IMR-90 (cell line): ENCODE measurements around the gene FGGY. TPM values are rescaled to one million over a fixed set of nuclear protein-coding genes. Genes with fewer than 3 reads are reported as not detected.

Experiments
- ATAC-seq: fragments of 200-7000 bp; cut with Tn5 transposase; 2 replicates; pipeline ENCODE4 v1.9.1; 2020; ENCODE audit warnings: low read depth, mild to moderate bottlenecking, moderate library complexity
- BruUV-seq: library from RNA; stranded (reverse); fragments of 400-500 nt; replicated peaks from 2 replicates; lab custom pipeline; 2021; lab: Mats Ljungman, UMichigan
- CTCF ChIA-PET: fragments of 300-600 bp; formaldehyde crosslinking; extraction: SDS; loops from one replicate; lab custom pipeline; 2021; ENCODE audit warnings: antibody characterized with exemption; lab: Yijun Ruan, JAX
- POLR2A ChIA-PET: fragments of 300-600 bp; sonication (Branson Sonifier 250); formaldehyde crosslinking; loops from one replicate; lab custom pipeline; 2022; ENCODE audit warnings: antibody characterized with exemption; ENCODE audit not compliant: unreplicated experiment; lab: Charles Lee
- DNase-seq: peaks from one replicate; pipeline ENCODE4 v3.0.0; 2013
- H2AFZ ChIP-seq: replicated peaks from 2 replicates; pipeline ENCODE3; 2013; ENCODE audit warnings: low read length, mild to moderate bottlenecking; ENCODE audit not compliant: poor library complexity
- H2AK5ac ChIP-seq: 2 replicates; pipeline ENCODE4 v1.6.1; 2013; ENCODE audit warnings: low read depth, low read length, inconsistent platforms
- H2AK9ac ChIP-seq: replicated peaks from 2 replicates; pipeline ENCODE3; 2013; ENCODE audit warnings: mild to moderate bottlenecking, low read depth, low read length, moderate library complexity; ENCODE audit not compliant: poor library complexity
- H2BK120ac ChIP-seq: 2 replicates; pipeline ENCODE4 v1.6.1; 2013; ENCODE audit warnings: low read depth, low read length, inconsistent platforms
- H2BK15ac ChIP-seq: 3 replicates; pipeline ENCODE4 v1.6.1; 2013; ENCODE audit warnings: low read depth, low read length, inconsistent platforms
- H2BK20ac ChIP-seq: 2 replicates; pipeline ENCODE4 v1.6.1; 2013; ENCODE audit warnings: low read depth, mild to moderate bottlenecking, inconsistent platforms, low read length, moderate library complexity
- H2BK5ac ChIP-seq: 2 replicates; pipeline ENCODE4 v1.6.1; 2013; ENCODE audit warnings: mild to moderate bottlenecking, low read depth, low read length, inconsistent platforms; ENCODE audit not compliant: poor library complexity, severe bottlenecking
- H3K14ac ChIP-seq: replicated peaks from 2 replicates; pipeline ENCODE4 v1.6.1; 2013; ENCODE audit warnings: low read depth, low read length, inconsistent platforms
- H3K18ac ChIP-seq: 2 replicates; pipeline ENCODE4 v1.6.1; 2013; ENCODE audit warnings: low read depth, low read length, control low read depth
- H3K23ac ChIP-seq: 2 replicates; pipeline ENCODE4 v1.6.1; 2013; ENCODE audit warnings: low read depth, low read length, inconsistent platforms
- H3K27ac ChIP-seq: 2 replicates; pipeline ENCODE4 v1.5.1; 2013; ENCODE audit warnings: mild to moderate bottlenecking, control low read depth, low read length; ENCODE audit not compliant: insufficient read depth
- H3K27me3 ChIP-seq: 2 replicates; pipeline ENCODE4 v1.6.1; 2013; ENCODE audit warnings: low read length; ENCODE audit not compliant: control insufficient read depth, insufficient read depth
- H3K36me3 ChIP-seq: 2 replicates; pipeline ENCODE4 v1.6.1; 2013; ENCODE audit warnings: low read length, mixed read lengths; ENCODE audit not compliant: control insufficient read depth, insufficient read depth
- H3K4ac ChIP-seq: 2 replicates; pipeline ENCODE4 v1.6.1; 2013; ENCODE audit warnings: low read depth, low read length, inconsistent platforms
- H3K4me1 ChIP-seq: 2 replicates; pipeline ENCODE4 v1.6.1; 2013; ENCODE audit warnings: low read length, mixed read lengths; ENCODE audit not compliant: control insufficient read depth, insufficient read depth
- H3K4me2 ChIP-seq: 2 replicates; pipeline ENCODE4 v1.6.1; 2013; ENCODE audit warnings: low read depth, mild to moderate bottlenecking, control low read depth, low read length, moderate library complexity
- H3K4me3 ChIP-seq: 2 replicates; pipeline ENCODE4 v1.5.1; 2013; ENCODE audit warnings: low read depth, mild to moderate bottlenecking, control low read depth, low read length, moderate library complexity; ENCODE audit not compliant: insufficient read depth
- H3K56ac ChIP-seq: 2 replicates; pipeline ENCODE4 v1.6.1; 2013; ENCODE audit warnings: low read length, inconsistent platforms; ENCODE audit not compliant: insufficient read depth; ENCODE audit errors: extremely low read depth
- H3K79me1 ChIP-seq, 2 experiments: 2 replicates each; pipeline ENCODE4 v1.6.1; 2013; ENCODE audit warnings: low read length in 2 of 2, inconsistent platforms in 1 of 2, low read depth in 1 of 2
- H3K9ac ChIP-seq: 2 replicates; pipeline ENCODE4 v1.6.1; 2013; ENCODE audit warnings: low read depth, low read length, control low read depth
- H3K9me1 ChIP-seq: 2 replicates; pipeline ENCODE4 v1.6.1; 2013; ENCODE audit warnings: low read length, inconsistent platforms; ENCODE audit not compliant: insufficient read depth
- H3K9me3 ChIP-seq: 2 replicates; pipeline ENCODE4 v1.6.1; 2013; ENCODE audit warnings: low read length; ENCODE audit not compliant: control insufficient read depth, insufficient read depth
- H4K20me1 ChIP-seq: 2 replicates; pipeline ENCODE4 v1.6.1; 2013; ENCODE audit warnings: low read length, inconsistent platforms; ENCODE audit not compliant: insufficient read depth
- H4K5ac ChIP-seq: 2 replicates; pipeline ENCODE4 v1.6.1; 2013; ENCODE audit warnings: mild to moderate bottlenecking, low read depth, low read length, control low read depth
- H4K8ac ChIP-seq, 2 experiments: 2 replicates each; pipeline ENCODE4 v1.6.1; 2013; ENCODE audit warnings: low read depth in 2 of 2, low read length in 2 of 2, control low read depth in 1 of 2, inconsistent platforms in 1 of 2
- H4K91ac ChIP-seq: 2 replicates; pipeline ENCODE4 v1.6.1; 2013; ENCODE audit warnings: low read depth, low read length, inconsistent platforms; ENCODE audit not compliant: insufficient read depth
- BHLHE40 ChIP-seq: fragments of 150-350 bp; IDR thresholded peaks from 2 replicates; pipeline ENCODE4 v1.6.1; 2016; ENCODE audit warnings: mild to moderate bottlenecking, low read depth, low read length
- CEBPB ChIP-seq: IDR thresholded peaks from 2 replicates; pipeline ENCODE4 v1.6.1; 2012; ENCODE audit warnings: low read depth, low read length, improper control_type of control experiment
- CHD1 ChIP-seq: IDR thresholded peaks from 2 replicates; pipeline ENCODE4 v1.6.1; 2012; ENCODE audit warnings: low read depth, low read length, improper control_type of control experiment
- CTCF ChIP-seq: conservative IDR thresholded peaks from 2 replicates; pipeline ENCODE4 v1.5.1; 2012; ENCODE audit warnings: mild to moderate bottlenecking, low read depth, low read length, improper control_type of control experiment
- ELK1 ChIP-seq: fragments of 150-350 bp; IDR thresholded peaks from 2 replicates; pipeline ENCODE4 v1.6.1; 2016; ENCODE audit warnings: low read depth, mild to moderate bottlenecking, low read length, moderate library complexity, borderline replicate concordance
- FOS ChIP-seq: fragments of 150-350 bp; IDR thresholded peaks from 2 replicates; pipeline ENCODE4 v1.6.1; 2016; ENCODE audit warnings: low read depth, low read length
- MAFK ChIP-seq: IDR thresholded peaks from 2 replicates; pipeline ENCODE4 v1.6.1; 2012; ENCODE audit warnings: low read depth, low read length, improper control_type of control experiment
- MAZ ChIP-seq: IDR thresholded peaks from 2 replicates; pipeline ENCODE4 v1.6.1; 2012; ENCODE audit warnings: low read depth, mild to moderate bottlenecking, low read length, improper control_type of control experiment, moderate library complexity, borderline replicate concordance
- MXI1 ChIP-seq: IDR thresholded peaks from 2 replicates; pipeline ENCODE4 v1.6.1; 2012; ENCODE audit warnings: low read depth, mild to moderate bottlenecking, low read length, moderate library complexity, borderline replicate concordance
- NFE2L2 ChIP-seq: fragments of 150-350 bp; IDR thresholded peaks from 2 replicates; pipeline ENCODE4 v1.6.1; 2016; ENCODE audit warnings: low read depth, mild to moderate bottlenecking, low read length
- POLR2A ChIP-seq: IDR thresholded peaks from 2 replicates; pipeline ENCODE4 v1.6.1; 2012; ENCODE audit warnings: mild to moderate bottlenecking, low read depth, low read length
- RAD21 ChIP-seq: IDR thresholded peaks from 2 replicates; pipeline ENCODE4 v1.6.1; 2012; ENCODE audit warnings: low read length, improper control_type of control experiment
- RCOR1 ChIP-seq: IDR thresholded peaks from 2 replicates; pipeline ENCODE4 v1.6.1; 2012; ENCODE audit warnings: mild to moderate bottlenecking, low read length, improper control_type of control experiment; ENCODE audit not compliant: insufficient replicate concordance
- RFX5 ChIP-seq: IDR thresholded peaks from 2 replicates; pipeline ENCODE4 v1.8.0; 2012; ENCODE audit warnings: low read depth, mild to moderate bottlenecking, low read length, moderate library complexity
- SMC3 ChIP-seq: fragments of 150-350 bp; IDR thresholded peaks from 2 replicates; pipeline ENCODE4 v1.6.1; 2016; ENCODE audit warnings: low read depth, mild to moderate bottlenecking, antibody characterized with exemption, low read length, moderate library complexity
- USF2 ChIP-seq: fragments of 150-350 bp; IDR thresholded peaks from 2 replicates; pipeline ENCODE4 v1.6.1; 2017; ENCODE audit warnings: mild to moderate bottlenecking, antibody characterized with exemption, low read length, low read depth
- WGBS, 2 experiments: methylation state at CpG; one replicate each; pipeline versions ENCODE4 v1.1.5 to v1.1.7; 2013; ENCODE audit warnings: missing lambda C conversion rate in 2 of 2; ENCODE audit not compliant: insufficient read length in 1 of 2; ENCODE audit errors: extremely low coverage in 2 of 2; 5-methylcytosine and 5-hydroxymethylcytosine counted together
- dilution Hi-C: fragments of 300-500 bp; cut with HindIII; formaldehyde crosslinking; loops from one replicate; pipeline ENCODE4 v1.14.3; 2018; ENCODE audit warnings: low sequenced_read_pairs; ENCODE audit not compliant: unreplicated experiment
- in situ Hi-C: fragments of 300-500 bp; cut with MboI; formaldehyde crosslinking; loops from 3 replicates; pipeline ENCODE4 v1.14.3; 2019; ENCODE audit warnings: low sequenced_read_pairs, inconsistent platforms, mixed read lengths
- intact Hi-C: fragments of 100-400 bp; cut with micrococcal nuclease; formaldehyde crosslinking; loops from 2 replicates; pipeline ENCODE4 v1.10.0; 2022
- polyA plus RNA-seq, 3 experiments: library from polyadenylated mRNA; depleted of rRNA; stranded (reverse); fragments of >200 nt; gene quantifications; 2 replicates each; pipeline ENCODE4 v1.2.3, GENCODE V29; 2012; ENCODE audit warnings: low replicate concordance in 1 of 3
- total RNA-seq: library from RNA; depleted of rRNA; stranded (reverse); fragments of >200 nt; gene quantifications from 2 replicates; pipeline ENCODE4 v1.2.3, GENCODE V29; 2012

FGGY gene
- total and polyA plus RNA-seq, 2 of the 4 experiments (the other 2 are of a cell fraction) = 5.6 to 14.0 TPM

- Histone ChIP-seq H2BK20ac (no peak overlapping the region), H3K14ac (no peak overlapping the region), H3K4ac (no peak overlapping the region), H2AK9ac (no peak overlapping the region), H4K20me1 (no peaks in the 10 kb centered on the region), H3K9me3 (no peaks in the 10 kb centered on the region), H3K4me1 (peaks cover 4% of the 10 kb centered on the region; the same call in 1 of the 2 replicates), H3K27me3 (no peaks in the 10 kb centered on the region), H3K9ac (no peak overlapping the region), H2BK120ac (no peak overlapping the region), H2AFZ (no peak overlapping the region), H2AK5ac (no peak overlapping the region), H4K5ac (no peak overlapping the region), H2BK5ac (no peak overlapping the region), H3K4me2 (no peak overlapping the region), H3K36me3 (no peaks in the 10 kb centered on the region), H4K8ac (no peak overlapping the region), H3K9me1 (no peaks in the 10 kb centered on the region), H3K23ac (no peak overlapping the region), H3K4me3 (no peak overlapping the region), H4K91ac (no peak overlapping the region), H2BK15ac (no peak overlapping the region), H3K79me1 (no peaks in the 10 kb centered on the region), H3K18ac (no peak overlapping the region), H3K27ac (no peak overlapping the region), H3K56ac (no peak overlapping the region)
- DNase-seq (no peak), ATAC-seq (no peak)
- no CpG with 5 or more reads among the region's 2 CpGs for WGBS, 2 experiments
- no TSS peak for BruUV-seq
- no peak for TF ChIP-seq MAZ
- TF ChIP-seq MAFK = no peak
- TF ChIP-seq USF2 = no peak
- TF ChIP-seq RFX5 = no peak
- no peak for TF ChIP-seq POLR2A
- TF ChIP-seq RAD21 = no peak
- no peak for TF ChIP-seq RCOR1
- TF ChIP-seq SMC3 = no peak
- TF ChIP-seq CEBPB = no peak
- no peak for TF ChIP-seq ELK1
- TF ChIP-seq MXI1 = no peak
- no peak for TF ChIP-seq BHLHE40
- no peak for TF ChIP-seq CTCF
- no peak for TF ChIP-seq CHD1
- no peak for TF ChIP-seq FOS
- no peak for TF ChIP-seq NFE2L2
- dilution Hi-C loops = loop anchor here (25.0 kb wide), 1 partner anchor 1026 kb away; no protein-coding TSS in a partner anchor
- intact Hi-C loops = loop anchor here (10.0 kb wide), 1 partner anchor 1249 kb away; no protein-coding TSS in a partner anchor
- ChIA-PET CTCF (no interaction called here), POLR2A (interaction anchor here (0.7 kb wide), 1 partner anchor 607 kb away, joined by 12 read pairs; no protein-coding TSS in a partner anchor)
- in situ Hi-C loops = loop anchor here (25.0 kb wide), 1 partner anchor 1251 kb away; no protein-coding TSS in a partner anchor
These were observed 466.5 kb downstream of the FGGY start for GRCh38 chr1:59763418-59763817.
